Subcutaneous adipose tissue (tissue), 4 donors: ENCODE data around the gene SEL1L3. TPM values are rescaled to one million over a fixed set of nuclear protein-coding genes. Genes with fewer than 3 reads are reported as not detected.

Experiments used
- CTCF ChIP-seq: fragments of 450-650 bp; IDR thresholded peaks from one replicate; pipeline ENCODE4 v1.5.1; 2016; ENCODE audit warnings: low read depth, mild to moderate bottlenecking, control low read depth, antibody characterized with exemption, moderate library complexity
- total RNA-seq, 4 donors: library from RNA; depleted of rRNA; stranded (reverse); fragments of >200 nt; gene quantifications; one replicate each; pipeline ENCODE4 v1.1.0, GENCODE V29; 2016

SEL1L3 gene
- total RNA-seq, 4 donors from 2014 or later = 6.2 to 49.6 (median 19.0) TPM

GRCh38 chr4:25821899-25822298 is 40.9 kb downstream of the SEL1L3 start:
- no peak for TF ChIP-seq CTCF

- no peak for TF ChIP-seq CTCF
These were observed 41.5 kb downstream of the SEL1L3 start for GRCh38 chr4:25821267-25821666.

GRCh38 chr4:25818876-25819275 is 43.9 kb downstream of the SEL1L3 start:
- no peak for TF ChIP-seq CTCF

- no peak for TF ChIP-seq CTCF
These were observed 44.4 kb downstream of the SEL1L3 start for GRCh38 chr4:25818371-25818871.

- no peak for TF ChIP-seq CTCF
These were observed 45.6 kb downstream of the SEL1L3 start for GRCh38 chr4:25817059-25817681.

GRCh38 chr4:25816591-25817058 is 46.2 kb downstream of the SEL1L3 start:
- TF ChIP-seq CTCF = no peak

- no peak for TF ChIP-seq CTCF
These were observed 47.2 kb downstream of the SEL1L3 start for GRCh38 chr4:25815586-25815985.
